ENCODE measurements around the gene SDHB. TPM values are rescaled to one million over a fixed set of nuclear protein-coding genes. Genes with fewer than 3 reads are reported as not detected.

The SDHB gene
- total RNA-seq, 4 donors from 2014 or later = 77.6 to 154 (median 86.2) TPM

GRCh38 chr1:17070163-17070525 is 16.3 kb upstream of the SDHB start:
- no peak overlapping the region for H3K4me3 ChIP-seq (ENCODE audit: low read depth, poor library complexity, severe bottlenecking)
- DNase-seq (ENCODE audit: low spot score in 2 of 2) = no peak
- WGBS, 2 donors = 78 to 79% methylated on average over 10 of the region's 10 CpGs
- intact Hi-C loops (cut with DNase I; ENCODE audit: low total_unique reads) = no loop called here
- TF ChIP-seq POLR2A (IDR thresholded peaks at IDR 0.05) (no peak), CTCF (IDR thresholded peaks at IDR 0.05) (no peak)

GRCh38 chr1:17069452-17070162 is 15.8 kb upstream of the SDHB start:
- H3K4me3 ChIP-seq (ENCODE audit: low read depth, poor library complexity, severe bottlenecking) = no peak overlapping the region
- 81 to 91% methylated on average over 6 of the region's 6 CpGs for WGBS, 2 donors
- no peak for TF ChIP-seq CTCF (IDR thresholded peaks at IDR 0.05)
- no peak for TF ChIP-seq POLR2A (IDR thresholded peaks at IDR 0.05)
- no peak for DNase-seq (ENCODE audit: low spot score in 2 of 2)
- intact Hi-C loops (cut with DNase I; ENCODE audit: low total_unique reads) = loop anchor here (10.0 kb wide), 1 partner anchor 165 kb away; no protein-coding TSS in a partner anchor

- H3K4me3 ChIP-seq (ENCODE audit: low read depth, poor library complexity, severe bottlenecking) = no peak overlapping the region
- intact Hi-C loops (cut with DNase I; ENCODE audit: low total_unique reads) = loop anchor here (10.0 kb wide), 1 partner anchor 166 kb away; no protein-coding TSS in a partner anchor
- TF ChIP-seq CTCF (IDR thresholded peaks at IDR 0.05) = no peak
- no peak for TF ChIP-seq POLR2A (IDR thresholded peaks at IDR 0.05)
- WGBS, 2 donors = 79 to 83% methylated on average over 11 to 12 of the region's 12 CpGs
- no peak for DNase-seq (ENCODE audit: low spot score in 2 of 2)
Observed at GRCh38 chr1:17068789-17069188, 15.0 kb upstream of the SDHB start.

GRCh38 chr1:17067465-17068240 is 13.8 kb upstream of the SDHB start:
- TF ChIP-seq CTCF (IDR thresholded peaks at IDR 0.05) = no peak
- no peak for TF ChIP-seq POLR2A (IDR thresholded peaks at IDR 0.05)
- DNase-seq (ENCODE audit: low spot score in 2 of 2) = no peak
- 70 to 72% methylated on average over 10 of the region's 10 CpGs for WGBS, 2 donors
- H3K4me3 ChIP-seq (ENCODE audit: low read depth, poor library complexity, severe bottlenecking) = no peak overlapping the region
- intact Hi-C loops (cut with DNase I; ENCODE audit: low total_unique reads) = loop anchor here (10.0 kb wide), 1 partner anchor 167 kb away; no protein-coding TSS in a partner anchor

- H3K4me3 ChIP-seq (ENCODE audit: low read depth, poor library complexity, severe bottlenecking) = no peak overlapping the region
- no peak for TF ChIP-seq CTCF (IDR thresholded peaks at IDR 0.05)
- no peak for TF ChIP-seq POLR2A (IDR thresholded peaks at IDR 0.05)
- 82 to 85% methylated on average over 3 of the region's 3 CpGs for WGBS, 2 donors
- intact Hi-C loops (cut with DNase I; ENCODE audit: low total_unique reads) = loop anchor here (10.0 kb wide), 1 partner anchor 168 kb away; no protein-coding TSS in a partner anchor
- DNase-seq (ENCODE audit: low spot score in 2 of 2) = no peak
Observed at GRCh38 chr1:17067069-17067426, 13.2 kb upstream of the SDHB start.
